ENCODE data around the gene FAM174B. TPM values are rescaled to one million over a fixed set of nuclear protein-coding genes. Genes with fewer than 3 reads are reported as not detected.

Gene FAM174B
- total RNA-seq, 2 donors from 2014 or later = 6.2 to 7.1 TPM

- Histone ChIP-seq H3K9me3 (no peaks in the 10 kb centered on the region), H3K27me3 (no peaks in the 10 kb centered on the region), H3K4me3 (peak overlapping the region in 1 of 2 donors; percentile 16), H3K36me3 (no peaks in the 10 kb centered on the region), H3K27ac (no peak overlapping the region), H3K4me1 (no peaks in the 10 kb centered on the region)
- DNase-seq (ENCODE audit: low spot score) = no peak
- TF ChIP-seq, protein P1, sequence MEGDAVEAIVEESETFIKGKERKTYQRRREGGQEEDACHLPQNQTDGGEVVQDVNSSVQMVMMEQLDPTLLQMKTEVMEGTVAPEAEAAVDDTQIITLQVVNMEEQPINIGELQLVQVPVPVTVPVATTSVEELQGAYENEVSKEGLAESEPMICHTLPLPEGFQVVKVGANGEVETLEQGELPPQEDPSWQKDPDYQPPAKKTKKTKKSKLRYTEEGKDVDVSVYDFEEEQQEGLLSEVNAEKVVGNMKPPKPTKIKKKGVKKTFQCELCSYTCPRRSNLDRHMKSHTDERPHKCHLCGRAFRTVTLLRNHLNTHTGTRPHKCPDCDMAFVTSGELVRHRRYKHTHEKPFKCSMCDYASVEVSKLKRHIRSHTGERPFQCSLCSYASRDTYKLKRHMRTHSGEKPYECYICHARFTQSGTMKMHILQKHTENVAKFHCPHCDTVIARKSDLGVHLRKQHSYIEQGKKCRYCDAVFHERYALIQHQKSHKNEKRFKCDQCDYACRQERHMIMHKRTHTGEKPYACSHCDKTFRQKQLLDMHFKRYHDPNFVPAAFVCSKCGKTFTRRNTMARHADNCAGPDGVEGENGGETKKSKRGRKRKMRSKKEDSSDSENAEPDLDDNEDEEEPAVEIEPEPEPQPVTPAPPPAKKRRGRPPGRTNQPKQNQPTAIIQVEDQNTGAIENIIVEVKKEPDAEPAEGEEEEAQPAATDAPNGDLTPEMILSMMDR (IDR thresholded peaks at IDR 0.05) = no peak
Measured at GRCh38 chr15:92591275-92591674, 64.3 kb downstream of the FAM174B start.

GRCh38 chr15:92586966-92587365 lies 68.6 kb downstream of the FAM174B start:
- Histone ChIP-seq H3K4me1 (no peaks in the 10 kb centered on the region), H3K27ac (no peak overlapping the region), H3K9me3 (no peaks in the 10 kb centered on the region), H3K4me3 (no peak overlapping the region), H3K27me3 (no peaks in the 10 kb centered on the region), H3K36me3 (no peaks in the 10 kb centered on the region)
- TF ChIP-seq, protein P1 (IDR thresholded peaks at IDR 0.05) = no peak
- DNase-seq (ENCODE audit: low spot score) = no peak

DNA sequence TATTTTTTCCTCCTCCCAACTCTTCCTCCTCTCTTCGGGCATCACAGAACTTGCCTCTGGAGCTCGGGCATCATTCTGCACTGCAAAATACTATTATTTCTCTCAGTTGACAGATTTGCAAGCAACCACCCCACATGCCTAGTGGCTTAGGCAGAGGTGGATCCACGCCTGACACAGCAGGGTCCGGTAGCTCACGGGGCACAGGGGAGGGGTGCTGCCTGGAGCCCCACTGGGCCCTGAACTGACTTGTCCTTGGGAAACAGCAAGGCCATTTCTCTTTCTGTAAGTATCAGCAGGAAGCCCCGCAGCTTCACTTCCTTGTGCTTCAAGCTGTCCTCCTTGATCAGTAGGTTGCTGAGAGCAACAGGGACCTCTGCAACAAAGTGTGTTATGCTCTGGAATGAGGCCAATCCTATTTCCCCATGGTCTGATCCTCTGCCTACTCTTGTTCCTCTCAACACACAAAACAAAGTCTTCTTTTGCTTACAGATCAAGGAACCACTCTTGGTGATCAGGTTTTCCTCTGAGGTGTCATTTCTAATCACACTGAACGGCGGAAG lies 69.1 kb downstream of the FAM174B start:
- no peak overlapping the region for H3K4me3 ChIP-seq
- H3K36me3 ChIP-seq = no peaks in the 10 kb centered on the region
- H3K4me1 ChIP-seq = no peaks in the 10 kb centered on the region
- no peak for DNase-seq (ENCODE audit: low spot score)
- no peaks in the 10 kb centered on the region for H3K27me3 ChIP-seq
- no peaks in the 10 kb centered on the region for H3K9me3 ChIP-seq
- H3K27ac ChIP-seq = no peak overlapping the region
- TF ChIP-seq, protein P1 (IDR thresholded peaks at IDR 0.05) = no peak

DNA sequence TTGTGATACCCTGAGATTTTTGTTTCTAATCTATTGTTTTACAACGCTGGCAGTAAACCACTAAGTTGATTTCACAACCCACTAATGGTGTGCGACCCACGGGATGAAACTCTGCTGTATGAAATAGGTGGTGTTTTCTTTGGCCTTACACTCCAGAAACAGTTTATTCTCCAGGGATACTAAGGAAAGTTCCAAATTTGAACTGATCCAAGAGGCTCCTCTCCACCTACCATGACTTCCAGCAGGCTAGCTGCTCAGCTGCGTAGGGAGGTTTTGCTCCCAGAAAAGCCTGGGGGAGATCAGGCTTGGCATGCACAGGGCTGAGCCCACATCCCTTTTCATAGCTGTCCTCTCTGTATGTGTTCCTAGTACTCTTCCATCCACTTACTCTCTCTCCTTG lies 71.5 kb downstream of the FAM174B start:
- TF ChIP-seq, protein P1 (IDR thresholded peaks at IDR 0.05) = no peak
- no peak overlapping the region for H3K27ac ChIP-seq
- H3K4me3 ChIP-seq = no peak overlapping the region
- no peaks in the 10 kb centered on the region for H3K9me3 ChIP-seq
- H3K4me1 ChIP-seq = no peaks in the 10 kb centered on the region
- no peak for DNase-seq (ENCODE audit: low spot score)
- no peaks in the 10 kb centered on the region for H3K36me3 ChIP-seq
- no peaks in the 10 kb centered on the region for H3K27me3 ChIP-seq

- Histone ChIP-seq H3K36me3 (no peaks in the 10 kb centered on the region), H3K4me1 (no peaks in the 10 kb centered on the region), H3K27ac (no peak overlapping the region), H3K27me3 (no peaks in the 10 kb centered on the region), H3K4me3 (no peak overlapping the region), H3K9me3 (no peaks in the 10 kb centered on the region)
- DNase-seq (ENCODE audit: low spot score) = no peak
- TF ChIP-seq, protein P1 (IDR thresholded peaks at IDR 0.05) = no peak
Measured at GRCh38 chr15:92583096-92584034, 72.2 kb downstream of the FAM174B start.
